NCI-H1694 treated with DMSO at 0.1 percent for 48 hours (cell line): ENCODE results near the gene ENOX2.
"Not testable (repeated sequence)": the region's sequence is repeated elsewhere in the genome, so short reads cannot be mapped to it uniquely, and the experiment has no call there.

ENCODE experiments used
- DNase-seq: peaks from one replicate; lab custom pipeline; 2025; lab: John Stamatoyannopoulos, UW

The ENOX2 gene

DNA sequence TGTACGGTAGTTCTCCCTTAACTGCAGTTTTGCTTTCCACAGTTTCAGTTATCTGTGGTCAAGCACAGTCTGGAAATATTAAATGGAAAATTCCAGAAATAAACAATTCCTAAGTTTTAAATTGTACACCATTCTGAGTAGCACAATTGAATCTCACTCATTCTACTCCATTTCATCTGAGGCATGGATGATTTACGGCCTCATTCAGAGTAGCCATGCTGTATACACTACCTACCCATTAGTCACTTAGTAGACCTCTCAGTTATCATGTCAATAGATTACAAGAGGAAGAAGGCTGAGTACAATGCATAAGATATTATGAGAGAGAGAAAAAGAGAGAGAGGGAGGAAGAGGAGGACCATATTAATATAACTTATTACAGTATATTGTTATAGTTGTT lies 77.5 kb downstream of the ENOX2 start:
- no peak for DNase-seq

- DNase-seq = not testable (repeated sequence)
These were observed 83.6 kb downstream of the ENOX2 start for GRCh38 chrX:130819367-130819766.

DNA sequence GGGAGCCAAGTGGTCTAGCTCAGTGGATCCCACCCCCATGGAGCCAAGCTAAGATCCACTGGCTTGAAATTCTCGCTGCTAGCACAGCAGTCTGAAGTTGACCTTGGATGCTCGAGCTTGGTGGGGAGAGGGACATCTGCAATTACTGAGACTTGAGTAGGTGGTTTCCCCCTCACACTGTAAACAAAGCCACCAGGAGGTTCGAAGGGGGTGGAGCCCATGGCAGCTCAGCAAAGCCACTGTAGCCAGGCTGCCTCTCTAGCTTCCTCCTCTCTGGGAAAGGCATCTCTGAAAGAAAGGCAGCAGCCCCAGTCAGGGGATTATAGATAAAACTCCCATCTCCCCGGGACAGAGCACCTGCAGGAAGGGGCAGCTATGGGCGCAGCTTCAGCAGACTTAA lies 89.1 kb downstream of the ENOX2 start:
- not testable (repeated sequence) for DNase-seq

GRCh38 chrX:130810561-130810960 lies 92.4 kb downstream of the ENOX2 start:
- DNase-seq = no peak

- no peak for DNase-seq
These were observed 97.1 kb downstream of the ENOX2 start for GRCh38 chrX:130805903-130806302.

DNA sequence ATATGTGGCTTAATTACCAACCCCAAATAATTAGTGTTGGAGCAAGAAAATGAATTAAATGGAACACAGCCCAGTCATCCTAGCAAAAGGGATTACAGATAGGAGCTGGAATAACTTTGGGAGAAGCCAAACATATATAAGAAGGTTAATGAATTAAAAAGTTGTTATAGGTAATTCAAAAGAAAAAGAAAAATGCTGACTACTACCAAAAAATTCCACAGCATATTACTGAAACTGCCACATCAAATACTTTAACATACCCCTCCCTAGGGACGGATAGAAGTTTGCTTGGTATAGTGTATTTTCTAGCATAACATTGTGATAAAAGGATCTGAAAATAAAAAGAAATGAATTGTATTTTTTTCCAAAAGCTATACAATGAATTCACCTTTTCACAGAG lies 99.5 kb downstream of the ENOX2 start:
- DNase-seq = no peak

- DNase-seq = no peak
These were observed 101.1 kb downstream of the ENOX2 start for GRCh38 chrX:130801901-130802300.

DNA sequence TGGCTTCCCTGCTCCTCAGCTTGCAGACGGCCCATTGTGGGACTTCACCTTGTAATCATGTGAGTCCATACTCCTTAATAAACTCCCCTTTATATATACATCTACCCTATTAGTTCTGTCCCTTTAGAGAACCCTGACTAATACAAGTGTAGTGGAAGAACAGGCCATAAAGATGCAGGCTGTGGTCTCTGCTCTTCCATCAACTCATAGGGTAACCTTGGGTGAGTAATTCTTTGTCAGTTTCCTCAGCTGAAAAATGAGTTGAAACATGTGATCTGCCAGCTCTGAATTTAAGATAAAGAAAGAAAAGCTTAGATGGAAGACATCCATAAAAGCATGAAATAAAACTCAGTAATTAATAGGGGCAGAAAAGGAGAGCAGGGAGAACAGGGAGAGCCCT lies 103.6 kb downstream of the ENOX2 start:
- no peak for DNase-seq

DNA sequence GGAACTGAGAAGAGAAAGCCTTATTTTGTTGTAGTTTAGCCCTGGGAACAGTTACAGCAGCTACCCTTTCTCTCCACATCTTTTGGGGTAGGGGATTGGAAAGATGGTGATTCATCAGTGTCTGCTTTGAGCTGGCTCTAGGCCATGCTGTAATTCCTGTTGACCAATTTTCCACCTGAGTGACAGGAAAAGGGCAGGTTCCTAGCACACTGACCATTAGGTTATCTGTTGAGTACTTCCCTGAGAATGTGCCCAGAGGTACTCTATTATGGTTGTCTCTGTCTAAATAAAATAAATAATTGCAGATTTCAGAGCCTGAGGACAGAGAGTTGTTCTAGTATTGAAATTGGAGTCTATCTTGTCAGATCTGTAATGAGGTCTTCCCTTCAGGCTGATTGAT lies 109.0 kb downstream of the ENOX2 start:
- DNase-seq = no peak

- DNase-seq = not testable (repeated sequence)
These were observed 111.1 kb downstream of the ENOX2 start for GRCh38 chrX:130791870-130792269.

DNA sequence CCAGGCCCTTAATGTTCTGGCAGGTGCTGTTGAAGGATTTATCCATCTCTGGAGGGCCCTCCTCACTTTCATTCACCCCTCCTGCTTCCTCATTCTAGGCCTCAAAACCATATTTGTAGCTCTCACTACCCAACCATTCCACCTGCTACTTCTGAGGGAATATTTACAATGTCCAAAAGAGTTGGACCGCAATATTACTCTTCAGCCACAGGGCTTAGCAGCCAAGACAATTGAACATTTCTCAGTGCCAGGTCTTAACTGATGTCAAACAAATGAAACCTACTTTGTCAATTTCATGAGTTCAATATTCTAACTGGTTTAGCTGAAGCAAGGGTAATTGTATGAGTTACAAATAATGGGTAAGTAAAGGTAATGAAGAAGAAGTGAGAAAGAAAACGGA lies 113.2 kb downstream of the ENOX2 start:
- DNase-seq = no peak

DNA sequence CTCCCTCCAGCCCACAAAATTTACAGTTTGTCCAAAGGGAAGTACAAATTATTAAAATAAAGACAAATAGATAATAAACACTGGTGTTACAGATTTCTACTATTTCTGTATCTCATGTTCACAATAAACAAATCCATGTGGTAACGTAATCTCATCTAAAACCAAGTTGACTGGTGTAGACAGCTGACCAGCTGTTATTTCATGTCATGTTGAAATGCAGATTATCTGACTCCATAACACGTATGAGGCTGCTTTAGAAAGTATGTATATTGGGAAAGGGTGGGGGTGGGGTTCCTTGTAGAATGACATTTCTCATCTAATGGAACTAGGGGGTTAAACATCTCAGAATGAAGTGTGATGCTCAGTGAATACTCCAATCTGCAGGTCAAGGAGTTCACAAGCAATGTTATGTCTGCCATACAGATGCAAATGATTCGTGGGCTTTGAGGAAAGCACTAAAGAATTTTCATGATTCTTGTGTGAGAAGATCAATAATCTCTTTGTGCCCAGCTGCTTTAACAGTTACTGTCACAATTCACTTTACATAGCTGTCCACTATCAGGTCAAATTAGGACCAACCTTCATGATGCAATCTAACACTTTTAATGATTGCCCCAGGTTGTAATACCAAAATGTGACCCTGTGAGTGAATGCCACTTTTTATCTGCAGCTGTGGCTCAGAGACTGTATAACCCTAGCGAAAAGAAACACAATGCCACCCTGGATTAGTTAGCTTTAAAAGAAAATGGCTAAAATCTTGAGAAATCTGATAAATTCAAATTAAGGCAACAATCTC lies 114.0 kb downstream of the ENOX2 start:
- DNase-seq = no peak

GRCh38 chrX:130786030-130786429 lies 117.0 kb downstream of the ENOX2 start:
- DNase-seq = no peak

DNA sequence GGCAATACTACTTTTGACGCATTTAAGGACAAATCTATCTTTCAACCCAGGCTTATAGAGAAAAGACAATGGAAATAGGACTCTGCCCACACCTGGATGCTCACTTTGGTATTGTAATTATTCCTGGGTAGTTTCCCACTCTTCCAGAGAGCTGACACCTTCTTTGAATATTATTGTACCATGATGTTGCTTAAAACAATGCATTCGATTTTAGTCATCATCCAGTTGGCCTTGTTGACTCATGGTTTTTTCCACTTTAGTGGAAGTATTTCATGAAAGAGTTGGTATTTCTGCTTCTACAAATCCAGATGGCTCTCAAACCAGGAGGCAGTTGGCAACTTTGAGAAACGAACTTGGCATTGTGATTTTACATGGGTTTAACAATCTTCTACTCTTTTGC lies 124.2 kb downstream of the ENOX2 start:
- DNase-seq = no peak

GRCh38 chrX:130775849-130776248 lies 127.2 kb downstream of the ENOX2 start:
- DNase-seq = no peak

GRCh38 chrX:130772776-130773143 lies 130.2 kb downstream of the ENOX2 start:
- DNase-seq = no peak

DNA sequence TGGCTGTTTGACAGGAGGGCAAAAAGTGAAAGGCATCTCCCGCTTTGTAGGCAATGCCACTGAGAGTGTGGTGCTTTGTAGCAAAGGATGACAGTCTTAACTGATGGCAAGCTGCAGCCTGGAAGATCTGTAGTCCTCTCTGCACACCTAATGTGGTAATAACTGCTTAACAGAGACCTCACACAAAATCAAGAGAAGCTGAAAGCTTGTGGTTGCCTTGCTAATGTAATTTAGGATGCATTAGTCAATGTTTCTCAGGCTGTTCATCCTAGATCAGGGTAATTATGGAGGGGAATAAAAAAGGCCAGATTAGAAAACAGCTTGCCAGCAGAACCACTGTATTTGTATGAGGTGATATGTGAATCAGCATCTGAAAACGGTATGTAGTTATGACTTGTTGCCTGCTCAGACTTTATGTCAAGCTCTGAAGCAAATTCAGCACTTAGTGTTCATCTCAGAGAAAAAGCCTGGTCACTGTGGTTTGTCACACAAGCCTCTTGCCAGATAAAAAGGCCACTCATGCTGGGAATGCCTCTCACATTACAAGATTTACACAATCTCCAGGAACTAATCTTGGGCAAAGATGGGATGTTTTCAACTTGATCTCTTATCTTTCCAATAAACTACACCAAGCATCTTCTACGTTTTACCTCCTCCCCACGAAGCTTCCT lies 130.8 kb downstream of the ENOX2 start:
- no peak for DNase-seq

DNA sequence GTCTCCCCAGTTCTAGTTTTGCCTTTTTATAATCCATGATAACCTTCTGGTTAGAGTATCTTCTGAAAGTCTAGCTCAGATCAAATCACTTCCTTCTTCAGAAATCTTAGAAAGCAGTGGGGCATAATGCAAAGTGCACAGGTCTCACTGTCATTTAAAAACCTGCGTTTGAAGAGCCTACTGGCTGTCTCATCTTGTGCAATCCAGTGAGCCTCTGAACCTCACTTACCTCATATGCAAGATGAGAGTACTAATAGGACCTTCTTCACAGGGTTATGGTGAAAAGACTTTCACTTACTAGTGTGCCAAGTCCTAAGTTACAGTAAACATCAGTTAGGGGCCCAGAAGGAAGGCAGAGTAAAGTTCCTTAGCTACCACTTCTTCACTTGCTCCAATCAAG lies 131.4 kb downstream of the ENOX2 start:
- DNase-seq = no peak

- DNase-seq = no peak
These were observed 131.8 kb downstream of the ENOX2 start for GRCh38 chrX:130771230-130771629.

DNA sequence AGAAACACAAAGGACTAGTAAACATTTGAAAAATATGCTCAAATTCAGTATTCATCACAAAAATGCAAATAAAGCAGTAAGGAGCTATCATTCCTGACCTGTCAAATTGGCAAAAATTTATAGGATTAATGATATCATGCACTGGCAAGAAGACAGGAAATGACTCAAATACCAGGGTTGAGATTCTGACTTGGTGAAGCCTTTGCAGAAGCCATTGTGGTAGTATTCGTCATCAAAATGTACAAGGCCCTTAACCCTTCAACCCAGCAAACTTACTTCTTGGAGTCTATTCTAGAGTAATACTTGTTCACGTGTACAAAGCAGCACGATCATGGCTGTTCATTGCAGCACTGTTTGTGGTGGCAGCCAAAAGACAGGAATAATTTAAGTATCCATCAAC lies 132.4 kb downstream of the ENOX2 start:
- DNase-seq = no peak

DNA sequence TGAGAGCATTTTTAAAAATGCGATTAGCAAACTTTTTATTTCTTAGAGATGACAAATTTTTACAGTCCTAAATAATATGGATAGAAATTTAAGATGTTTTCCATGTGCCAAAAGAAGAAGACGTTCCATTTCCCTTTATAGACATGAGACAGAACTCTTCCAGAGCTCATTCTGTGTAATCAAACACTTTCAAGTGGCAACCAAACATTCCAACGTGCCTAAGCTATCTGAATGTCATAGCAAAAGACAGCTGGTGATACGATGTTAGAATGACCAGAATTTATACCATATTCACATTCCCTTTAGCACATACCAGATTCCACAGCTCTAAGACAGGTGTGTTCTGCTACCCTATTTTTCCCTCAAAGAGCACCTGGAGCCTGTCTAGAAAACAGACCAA lies 133.2 kb downstream of the ENOX2 start:
- no peak for DNase-seq

DNA sequence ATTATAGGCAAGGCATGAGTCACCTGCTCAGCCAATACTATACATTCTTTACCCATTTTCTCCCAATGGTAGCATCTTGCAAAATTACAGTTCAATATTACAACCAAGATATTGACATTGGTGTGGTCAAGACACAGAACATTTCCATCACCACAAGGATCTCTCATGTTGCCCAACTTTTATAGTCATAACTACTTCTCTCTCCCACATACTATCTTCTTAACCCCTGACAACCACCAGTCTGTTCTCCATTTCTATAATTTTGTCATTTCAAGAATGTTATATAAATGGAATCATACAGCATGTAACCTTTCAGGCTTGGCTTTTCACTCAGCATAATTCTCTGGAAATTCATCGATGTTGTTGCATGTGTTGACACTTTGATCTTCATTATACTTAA lies 144.9 kb downstream of the ENOX2 start:
- no peak for DNase-seq

- no peak for DNase-seq
These were observed 146.8 kb downstream of the ENOX2 start for GRCh38 chrX:130756233-130756632.

- DNase-seq = no peak
These were observed 148.7 kb downstream of the ENOX2 start for GRCh38 chrX:130754353-130754752.
